ENCODE data around the gene GJE1. TPM values are rescaled to one million over a fixed set of nuclear protein-coding genes. Genes with fewer than 3 reads are reported as not detected.
"Not testable (repeated sequence)": the region's sequence is repeated elsewhere in the genome, so short reads cannot be mapped to it uniquely, and the experiment has no call there.

The GJE1 gene
- total RNA-seq, 2 donors from 2014 or later, result not detected

GRCh38 chr6:142121342-142121741, 11.4 kb upstream of the GJE1 start:
- H3K27me3 ChIP-seq, result peaks cover 0 to 2% of the 10 kb centered on the region in 2 donors

DNA sequence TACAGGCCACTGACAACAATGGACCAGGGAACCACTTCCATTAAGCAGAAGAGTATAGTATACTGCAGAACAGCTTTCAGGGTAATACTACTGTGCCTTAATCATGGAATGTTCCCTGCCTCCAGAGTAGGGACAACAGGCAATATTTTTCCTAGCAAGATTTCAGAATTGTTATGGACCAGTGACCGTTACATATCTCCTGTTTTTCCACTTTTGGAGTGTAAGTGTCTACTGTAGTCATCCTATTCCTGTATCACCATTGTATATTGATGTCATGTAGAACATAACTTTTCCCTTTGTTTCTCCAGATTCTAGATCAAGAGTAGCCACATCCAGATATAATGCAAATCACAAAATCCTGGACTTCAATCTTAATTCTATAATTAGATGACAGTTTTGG, 1.9 kb upstream of the GJE1 start:
- 77 to 95% methylated on average over 1 of the region's 1 CpG for WGBS, 2 donors
- Histone ChIP-seq H3K4me1 (no peaks in the 10 kb centered on the region), H3K27me3 (no peaks in the 10 kb centered on the region), H3K9me3 (peaks cover 0 to 5% (median 0%) of the 10 kb centered on the region in 3 donors), H3K36me3 (replicated peaks in 1 of 2; ENCODE audit: insufficient read depth in 1 of 2, low read depth in 2 of 2) (no peaks in the 10 kb centered on the region), H3K4me3 (no peak overlapping the region), H3K27ac (no peak overlapping the region)
- ATAC-seq (no peak), DNase-seq (no peak)
- intact Hi-C loops (cut with DNase I), result no loop called here
- TF ChIP-seq CTCF (IDR thresholded peaks at IDR 0.05) (no peak), POLR2A (IDR thresholded peaks at IDR 0.05) (no peak)

More at GRCh38 chr6:142121342-142121741, 11.4 kb upstream of the GJE1 start:
- TF ChIP-seq CTCF (IDR thresholded peaks at IDR 0.05), result no peak
- no peak for TF ChIP-seq POLR2A (IDR thresholded peaks at IDR 0.05)
- no peak for DNase-seq
- intact Hi-C loops (cut with DNase I), result no loop called here
- Histone ChIP-seq H3K9me3 (no peaks in the 10 kb centered on the region), H3K4me3 (no peak overlapping the region), H3K4me1 (no peaks in the 10 kb centered on the region), H3K27ac (no peak overlapping the region), H3K36me3 (replicated peaks in 1 of 2; ENCODE audit: insufficient read depth in 1 of 2, low read depth in 2 of 2) (no peaks in the 10 kb centered on the region)
- WGBS, 2 donors, result 50 to 57% methylated on average over 3 of the region's 3 CpGs
- no peak for ATAC-seq

GRCh38 chr6:142138876-142139275, 6.2 kb downstream of the GJE1 start:
- ATAC-seq, result no peak
- no peaks in the 10 kb centered on the region for H3K36me3 ChIP-seq (replicated peaks in 1 of 2; ENCODE audit: insufficient read depth in 1 of 2, low read depth in 2 of 2)
- no peak for DNase-seq
- intact Hi-C loops (cut with DNase I), result no loop called here
- H3K9me3 ChIP-seq, result no peaks in the 10 kb centered on the region
- no peaks in the 10 kb centered on the region for H3K4me1 ChIP-seq
- WGBS, 2 donors, result 38 to 69% methylated on average over 2 of the region's 2 CpGs
- no peak overlapping the region for H3K4me3 ChIP-seq
- TF ChIP-seq CTCF (IDR thresholded peaks at IDR 0.05) (no peak), POLR2A (IDR thresholded peaks at IDR 0.05) (no peak)
- H3K27ac ChIP-seq, result no peak overlapping the region
- no peaks in the 10 kb centered on the region for H3K27me3 ChIP-seq

- ATAC-seq; H3K4me1 ChIP-seq; H3K36me3 ChIP-seq (replicated peaks in 1 of 2; ENCODE audit: insufficient read depth in 1 of 2, low read depth in 2 of 2); H3K4me3 ChIP-seq; intact Hi-C loops (cut with DNase I); H3K9me3 ChIP-seq; H3K27ac ChIP-seq; H3K27me3 ChIP-seq; DNase-seq: not testable (repeated sequence)
- 83 to 84% methylated on average over 13 of the region's 13 CpGs for WGBS, 2 donors
Observed at GRCh38 chr6:142141531-142141930, 8.8 kb downstream of the GJE1 start.

DNA sequence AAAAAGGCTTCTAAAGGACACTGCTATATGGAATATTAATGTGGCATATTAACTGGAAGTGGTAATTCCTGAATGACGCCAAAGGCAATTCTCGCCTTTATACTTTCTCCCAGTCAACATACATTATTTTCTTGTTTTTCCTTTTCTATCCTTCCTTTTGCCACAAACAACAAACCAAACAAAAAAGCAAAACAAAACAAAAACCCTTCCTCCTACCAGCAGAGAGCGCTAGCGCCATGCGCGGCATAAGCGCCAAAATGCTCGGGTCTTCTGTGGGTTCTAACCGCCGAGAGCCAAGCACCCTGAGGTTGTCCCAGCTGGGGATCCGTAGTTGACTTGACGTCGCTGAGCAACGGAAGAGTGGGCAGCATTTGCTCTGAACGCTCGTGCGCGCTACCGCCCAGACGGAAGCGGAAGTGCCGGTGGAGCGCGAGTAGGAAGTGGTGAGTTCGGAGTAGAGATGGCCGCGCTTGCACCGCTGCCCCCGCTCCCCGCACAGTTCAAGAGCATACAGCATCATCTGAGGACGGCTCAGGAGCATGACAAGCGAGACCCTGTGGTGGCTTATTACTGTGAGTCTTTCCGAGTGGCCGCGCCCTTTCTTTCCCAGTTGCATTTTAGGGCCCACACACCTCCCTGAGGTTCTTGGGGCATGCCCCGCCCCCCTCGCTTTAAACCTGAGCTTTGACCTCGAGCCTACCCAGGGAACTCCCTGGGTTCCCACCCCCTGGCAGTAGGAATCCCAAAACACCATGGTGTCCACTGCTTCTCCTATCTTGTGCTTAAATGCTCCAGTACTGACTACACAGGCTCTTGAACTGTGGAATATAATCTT, 14.3 kb downstream of the GJE1 start, which contains the start of the genes NMBR and VTA1:
TSS of gene NMBR (minus strand) at position 295 of the 835 bp plus-strand sequence. CDS start 58,464 bp downstream, outside the sequence.
TSS of gene VTA1 (plus strand) at position 436 of the 835 bp plus-strand sequence. CDS start at position 461, 25 bp downstream.
- H3K9me3 ChIP-seq, result no peaks in the 10 kb centered on the region
- H3K36me3 ChIP-seq (replicated peaks in 1 of 2; ENCODE audit: insufficient read depth in 1 of 2, low read depth in 2 of 2), result no peaks in the 10 kb centered on the region
- TF ChIP-seq POLR2A (IDR thresholded peaks at IDR 0.05) (peak in 2 of 3 donors; percentile 63 to 74), CTCF (IDR thresholded peaks at IDR 0.05) (peak; percentile 68 to 99 (median 95))
- WGBS, 2 donors, result 0% methylated on average over 29 to 38 of the region's 38 CpGs
- peak within 1 kb of the TSS in 3 of 4 donors; percentile 12 to 64 (median 42) for H3K27ac ChIP-seq
- H3K4me1 ChIP-seq, result peaks cover 22% of the 10 kb centered on the region
- peak; percentile 100 for ATAC-seq
- intact Hi-C loops (cut with DNase I), result no loop called here
- H3K4me3 ChIP-seq, result peak within 1 kb of the TSS; percentile 53 to 78
- DNase-seq, result peak; percentile 96 to 99 (median 98)
- no peaks in the 10 kb centered on the region for H3K27me3 ChIP-seq
